GM12878 (cell line): ENCODE results near the gene CHD5. TPM values are rescaled to one million over a fixed set of nuclear protein-coding genes. Genes with fewer than 3 reads are reported as not detected.

Source experiments
- ATAC-seq: fragments of 200-7000 bp; cut with Tn5 transposase; 3 replicates; pipeline ENCODE4 v1.9.1; 2020; ENCODE audit warnings: mild to moderate bottlenecking, moderate library complexity
- BruUV-seq: library from RNA; stranded (reverse); fragments of 400-500 nt; replicated peaks from 2 replicates; lab custom pipeline; 2021; lab: Mats Ljungman, UMichigan
- CTCF ChIA-PET: fragments of 300-600 bp; sonication (Branson Sonifier 250); formaldehyde crosslinking; extraction: SDS; loops from one replicate; lab custom pipeline; 2021; ENCODE audit warnings: inconsistent platforms; lab: Yijun Ruan, JAX
- POLR2A ChIA-PET: fragments of 350-600 bp; formaldehyde crosslinking; extraction: SDS; loops from one replicate; lab custom pipeline; 2021; ENCODE audit warnings: inconsistent platforms; lab: Charles Lee
- RAD21 ChIA-PET: fragments of 300-600 bp; sonication (Branson Sonifier 250); formaldehyde crosslinking; loops from one replicate; lab custom pipeline; 2023; ENCODE audit warnings: antibody characterized with exemption; ENCODE audit not compliant: unreplicated experiment; lab: Charles Lee
- SMC1A ChIA-PET: fragments of 300-600 bp; sonication (Branson Sonifier 250); formaldehyde crosslinking; loops from one replicate; lab custom pipeline; 2023; ENCODE audit not compliant: unreplicated experiment, uncharacterized antibody; lab: Charles Lee
- DNase-seq: peaks from one replicate; pipeline ENCODE4 v3.0.0-alpha.2; 2011; ENCODE audit warnings: low read depth, low spot score
- FAIRE-seq: peaks from 3 replicates; lab custom pipeline; 2011; peaks lifted over from hg19 to GRCh38; lab: Jason Lieb, UNC
- H2AFZ ChIP-seq: 2 replicates; pipeline ENCODE4 v1.6.0; 2011; ENCODE audit warnings: low read depth, low read length, control low read depth; ENCODE audit not compliant: control insufficient read depth
- H3K27ac ChIP-seq: 2 replicates; pipeline ENCODE4 v1.5.1; 2011; ENCODE audit warnings: control low read depth; ENCODE audit not compliant: control insufficient read depth, insufficient read depth
- H3K27me3 ChIP-seq, 2 experiments: replicated peaks in 1 of 2; 2 replicates each; pipeline versions ENCODE4 v1.6.0 to v1.6.1; 2011; ENCODE audit warnings: low read length in 1 of 2; ENCODE audit not compliant: control insufficient read depth in 2 of 2, insufficient read depth in 2 of 2
- H3K36me3 ChIP-seq, 2 experiments: 2 replicates each; pipeline ENCODE4 v1.5.1; 2011; ENCODE audit warnings: low read length in 1 of 2; ENCODE audit not compliant: control insufficient read depth in 2 of 2, insufficient read depth in 2 of 2
- H3K4me1 ChIP-seq: 2 replicates; pipeline ENCODE4 v1.6.1; 2011; ENCODE audit warnings: mild to moderate bottlenecking, low read length, moderate library complexity, mixed read lengths; ENCODE audit not compliant: control insufficient read depth, insufficient read depth
- H3K4me2 ChIP-seq: 2 replicates; pipeline ENCODE4 v1.6.0; 2011; ENCODE audit warnings: control low read depth; ENCODE audit not compliant: control insufficient read depth, insufficient read depth
- H3K4me3 ChIP-seq: fragments of 200-600 bp; sonication (generic); 2 replicates; pipeline ENCODE4 v1.5.1; 2016
- H3K79me2 ChIP-seq: 2 replicates; pipeline ENCODE4 v1.6.0; 2011; ENCODE audit warnings: low read length; ENCODE audit not compliant: control insufficient read depth, insufficient read depth
- H3K9ac ChIP-seq: 2 replicates; pipeline ENCODE4 v1.8.0; 2011; ENCODE audit warnings: low read length, control low read depth, mixed read lengths; ENCODE audit not compliant: control insufficient read depth, insufficient read depth
- H3K9me3 ChIP-seq: replicated peaks from 3 replicates; pipeline ENCODE4 v1.5.1; 2011; ENCODE audit warnings: mild to moderate bottlenecking, low read length; ENCODE audit not compliant: control insufficient read depth, insufficient read depth
- H4K20me1 ChIP-seq: 2 replicates; pipeline ENCODE4 v1.6.0; 2011; ENCODE audit not compliant: control insufficient read depth, insufficient read depth
- ATF7 ChIP-seq: fragments of 450-650 bp; IDR thresholded peaks from 2 replicates; pipeline ENCODE4 v1.6.1; 2016; ENCODE audit warnings: low read depth, mild to moderate bottlenecking
- BACH1 ChIP-seq: fragments of 450-650 bp; IDR thresholded peaks from 2 replicates; pipeline ENCODE4 v1.6.1; 2017; ENCODE audit warnings: mild to moderate bottlenecking, borderline replicate concordance
- BCL11A ChIP-seq: IDR thresholded peaks from 2 replicates; pipeline ENCODE4 v1.6.1; 2011; ENCODE audit warnings: low read depth, low read length
- HDAC2 ChIP-seq: fragments of 200-600 bp; sonication (generic); IDR thresholded peaks from 2 replicates; pipeline ENCODE4 v1.6.1; 2017
- KDM1A ChIP-seq: fragments of 200-600 bp; sonication (generic); IDR thresholded peaks from 2 replicates; pipeline ENCODE4 v1.6.1; 2016; ENCODE audit warnings: borderline replicate concordance
- PAX5 ChIP-seq: IDR thresholded peaks from 2 replicates; pipeline ENCODE4 v1.6.1; 2011; ENCODE audit warnings: low read depth, low read length, borderline replicate concordance
- POLR2AphosphoS2 ChIP-seq: IDR thresholded peaks from 2 replicates; pipeline ENCODE4 v1.6.1; 2011; ENCODE audit warnings: low read depth, mild to moderate bottlenecking, low read length, improper control_type of control experiment, moderate library complexity
- POLR2AphosphoS5 ChIP-seq: IDR thresholded peaks from 2 replicates; pipeline ENCODE4 v1.6.1; 2011; ENCODE audit warnings: mild to moderate bottlenecking, low read length, inconsistent platforms
- RBBP5 ChIP-seq: fragments of 200-600 bp; sonication (generic); conservative IDR thresholded peaks from 2 replicates; pipeline ENCODE4 v1.6.1; 2016
- RCOR1 ChIP-seq: conservative IDR thresholded peaks from 2 replicates; pipeline ENCODE4 v1.6.1; 2012; ENCODE audit warnings: low read depth, low read length, improper control_type of control experiment
- SREBF2 ChIP-seq: IDR thresholded peaks from 2 replicates; pipeline ENCODE4 v1.6.1; 2012; ENCODE audit warnings: mild to moderate bottlenecking, low read length
- TCF3 ChIP-seq: IDR thresholded peaks from 2 replicates; pipeline ENCODE4 v1.6.1; 2012; ENCODE audit warnings: low read depth, mild to moderate bottlenecking, low read length, borderline replicate concordance; ENCODE audit not compliant: insufficient read depth
- YY1 ChIP-seq: IDR thresholded peaks from 2 replicates; pipeline ENCODE4 v1.6.1; 2011; ENCODE audit warnings: low read depth, mild to moderate bottlenecking, low read length
- WGBS: methylation state at CpG from one replicate; pipeline ENCODE4 v1.1.6; 2016; ENCODE audit warnings: low lambda C conversion rate; ENCODE audit not compliant: insufficient replicate concordance, insufficient coverage; ENCODE audit errors: missing lambda C conversion rate; 5-methylcytosine and 5-hydroxymethylcytosine counted together
- in situ Hi-C: fragments of 300-500 bp; cut with MboI; formaldehyde crosslinking; loops from 9 replicates; pipeline ENCODE4 v1.14.3; 2018; ENCODE audit warnings: mixed read lengths
- intact Hi-C: fragments of 100-400 bp; cut with micrococcal nuclease; formaldehyde crosslinking; loops from one replicate; pipeline ENCODE4 v1.14.2; 2022; ENCODE audit not compliant: unreplicated experiment
- polyA plus RNA-seq, 11 experiments: library from polyadenylated mRNA; depleted of rRNA in 4 of 11; unstranded in 6 of 11; stranded (reverse) in 5 of 11; fragments of >200 nt; fragmentation: Nextera tagmentation in 4 of 11; fragmentation: Illumina TruSeq in 1 of 11; extraction: Ambion mirVana in 4 of 11; extraction: Trizol in 1 of 11; gene quantifications; 1 replicate in 1 of 11; 2 replicates in 10 of 11; pipeline versions ENCODE4 v1.2.1 to v1.2.3, GENCODE V29; 2011 to 2016; ENCODE audit warnings: inconsistent platforms in 2 of 11, missing spikeins in 2 of 11, low read depth in 1 of 11
- total RNA-seq, 4 experiments: library from RNA; depleted of rRNA in 3 of 4; stranded (reverse); fragments of >200 nt in 3 of 4; fragmentation: Illumina TruSeq in 1 of 4; extraction: Trizol in 1 of 4; gene quantifications; 2 replicates each; pipeline versions ENCODE4 v1.2.1 to v1.2.3, GENCODE V29; 2013 to 2021
- TF ChIP-seq, protein P1 (sequence below): IDR thresholded peaks from 2 replicates; pipeline ENCODE4 v1.6.1; 2011; ENCODE audit warnings: mild to moderate bottlenecking, low read depth, low read length, moderate library complexity; ENCODE audit not compliant: insufficient replicate concordance
- TF ChIP-seq, protein P2 (sequence below): fragments of 450-650 bp; IDR thresholded peaks from 2 replicates; pipeline ENCODE4 v1.6.1; 2018; ENCODE audit warnings: mild to moderate bottlenecking, low read depth, moderate library complexity; ENCODE audit not compliant: partially characterized antibody
- TF ChIP-seq, protein P3 (sequence below): fragments of 450-650 bp; IDR thresholded peaks from 2 replicates; pipeline ENCODE4 v1.6.1; 2014; ENCODE audit warnings: mild to moderate bottlenecking
- TF ChIP-seq, protein P4 (sequence below): fragments of 450-650 bp; IDR thresholded peaks from 2 replicates; pipeline ENCODE4 v1.6.1; 2017; ENCODE audit warnings: low read depth, mild to moderate bottlenecking, moderate library complexity

CHD5 gene
- total and polyA plus RNA-seq, 10 of the 15 experiments (the other 5 are each of a cell fraction or from before 2014, with no cell fraction given), result 0.03 to 0.49 (median 0.13) TPM; not detected in 3

DNA sequence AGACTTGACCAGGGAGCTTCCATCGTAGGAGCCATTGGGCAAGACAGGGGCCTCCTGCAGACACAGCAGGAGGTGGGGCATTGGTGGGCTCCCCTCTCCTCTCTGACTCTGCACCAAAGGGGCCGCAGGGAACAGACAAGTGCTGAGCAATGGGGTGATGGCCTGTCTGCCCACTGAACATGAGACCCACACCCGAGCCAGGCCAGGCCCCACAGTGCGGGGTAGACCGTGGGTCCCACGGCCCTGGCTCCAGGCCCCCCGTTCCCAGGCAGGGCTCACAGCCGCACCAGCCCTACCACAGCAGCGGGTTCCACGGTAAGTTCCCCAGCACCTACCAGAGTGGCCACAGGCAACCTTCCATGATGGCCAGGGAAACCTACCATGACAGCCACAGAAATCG is 45.9 kb downstream of the CHD5 start:
- intact Hi-C loops (no loop called here), in situ Hi-C loops (no loop called here)
- no peaks in the 10 kb centered on the region; a peak in 1 of 4 replicates for H3K27me3 ChIP-seq
- SMC1A ChIA-PET, result no interaction called here
- no peaks in the 10 kb centered on the region for H3K36me3 ChIP-seq
- no peaks in the 10 kb centered on the region for H4K20me1 ChIP-seq
- H3K4me2 ChIP-seq, result no peak overlapping the region
- H3K27ac ChIP-seq, result no peak overlapping the region
- no peaks in the 10 kb centered on the region for H3K4me1 ChIP-seq
- H3K9ac ChIP-seq, result no peak overlapping the region
- ATAC-seq (no peak), FAIRE-seq (no peak), DNase-seq (no peak)
- POLR2A ChIA-PET, result no interaction called here
- H3K9me3 ChIP-seq, result no peaks in the 10 kb centered on the region; the same call in 2 of the 3 replicates
- RAD21 ChIA-PET, result no interaction called here
- 53% methylated on average over 11 of the region's 11 CpGs for WGBS
- no peaks in the 10 kb centered on the region for H3K79me2 ChIP-seq
- no peak overlapping the region for H2AFZ ChIP-seq
- BruUV-seq, result no TSS peak
- CTCF ChIA-PET, result no interaction called here
- no peak overlapping the region for H3K4me3 ChIP-seq
- no peak for TF ChIP-seq BCL11A
- TF ChIP-seq BACH1, result no peak
- TF ChIP-seq, protein P1, sequence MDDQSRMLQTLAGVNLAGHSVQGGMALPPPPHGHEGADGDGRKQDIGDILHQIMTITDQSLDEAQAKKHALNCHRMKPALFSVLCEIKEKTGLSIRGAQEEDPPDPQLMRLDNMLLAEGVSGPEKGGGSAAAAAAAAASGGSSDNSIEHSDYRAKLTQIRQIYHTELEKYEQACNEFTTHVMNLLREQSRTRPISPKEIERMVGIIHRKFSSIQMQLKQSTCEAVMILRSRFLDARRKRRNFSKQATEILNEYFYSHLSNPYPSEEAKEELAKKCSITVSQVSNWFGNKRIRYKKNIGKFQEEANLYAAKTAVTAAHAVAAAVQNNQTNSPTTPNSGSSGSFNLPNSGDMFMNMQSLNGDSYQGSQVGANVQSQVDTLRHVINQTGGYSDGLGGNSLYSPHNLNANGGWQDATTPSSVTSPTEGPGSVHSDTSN, result no peak
- no peak for TF ChIP-seq KDM1A
- TF ChIP-seq POLR2AphosphoS2, result no peak
- TF ChIP-seq, protein P2, sequence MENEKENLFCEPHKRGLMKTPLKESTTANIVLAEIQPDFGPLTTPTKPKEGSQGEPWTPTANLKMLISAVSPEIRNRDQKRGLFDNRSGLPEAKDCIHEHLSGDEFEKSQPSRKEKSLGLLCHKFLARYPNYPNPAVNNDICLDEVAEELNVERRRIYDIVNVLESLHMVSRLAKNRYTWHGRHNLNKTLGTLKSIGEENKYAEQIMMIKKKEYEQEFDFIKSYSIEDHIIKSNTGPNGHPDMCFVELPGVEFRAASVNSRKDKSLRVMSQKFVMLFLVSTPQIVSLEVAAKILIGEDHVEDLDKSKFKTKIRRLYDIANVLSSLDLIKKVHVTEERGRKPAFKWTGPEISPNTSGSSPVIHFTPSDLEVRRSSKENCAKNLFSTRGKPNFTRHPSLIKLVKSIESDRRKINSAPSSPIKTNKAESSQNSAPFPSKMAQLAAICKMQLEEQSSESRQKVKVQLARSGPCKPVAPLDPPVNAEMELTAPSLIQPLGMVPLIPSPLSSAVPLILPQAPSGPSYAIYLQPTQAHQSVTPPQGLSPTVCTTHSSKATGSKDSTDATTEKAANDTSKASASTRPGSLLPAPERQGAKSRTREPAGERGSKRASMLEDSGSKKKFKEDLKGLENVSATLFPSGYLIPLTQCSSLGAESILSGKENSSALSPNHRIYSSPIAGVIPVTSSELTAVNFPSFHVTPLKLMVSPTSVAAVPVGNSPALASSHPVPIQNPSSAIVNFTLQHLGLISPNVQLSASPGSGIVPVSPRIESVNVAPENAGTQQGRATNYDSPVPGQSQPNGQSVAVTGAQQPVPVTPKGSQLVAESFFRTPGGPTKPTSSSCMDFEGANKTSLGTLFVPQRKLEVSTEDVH, result no peak
- no peak for TF ChIP-seq HDAC2
- no peak for TF ChIP-seq ATF7
- TF ChIP-seq PAX5, result no peak
- TF ChIP-seq YY1, result no peak
- TF ChIP-seq, protein P3, sequence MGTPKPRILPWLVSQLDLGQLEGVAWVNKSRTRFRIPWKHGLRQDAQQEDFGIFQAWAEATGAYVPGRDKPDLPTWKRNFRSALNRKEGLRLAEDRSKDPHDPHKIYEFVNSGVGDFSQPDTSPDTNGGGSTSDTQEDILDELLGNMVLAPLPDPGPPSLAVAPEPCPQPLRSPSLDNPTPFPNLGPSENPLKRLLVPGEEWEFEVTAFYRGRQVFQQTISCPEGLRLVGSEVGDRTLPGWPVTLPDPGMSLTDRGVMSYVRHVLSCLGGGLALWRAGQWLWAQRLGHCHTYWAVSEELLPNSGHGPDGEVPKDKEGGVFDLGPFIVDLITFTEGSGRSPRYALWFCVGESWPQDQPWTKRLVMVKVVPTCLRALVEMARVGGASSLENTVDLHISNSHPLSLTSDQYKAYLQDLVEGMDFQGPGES, result no peak
- TF ChIP-seq, protein P4, sequence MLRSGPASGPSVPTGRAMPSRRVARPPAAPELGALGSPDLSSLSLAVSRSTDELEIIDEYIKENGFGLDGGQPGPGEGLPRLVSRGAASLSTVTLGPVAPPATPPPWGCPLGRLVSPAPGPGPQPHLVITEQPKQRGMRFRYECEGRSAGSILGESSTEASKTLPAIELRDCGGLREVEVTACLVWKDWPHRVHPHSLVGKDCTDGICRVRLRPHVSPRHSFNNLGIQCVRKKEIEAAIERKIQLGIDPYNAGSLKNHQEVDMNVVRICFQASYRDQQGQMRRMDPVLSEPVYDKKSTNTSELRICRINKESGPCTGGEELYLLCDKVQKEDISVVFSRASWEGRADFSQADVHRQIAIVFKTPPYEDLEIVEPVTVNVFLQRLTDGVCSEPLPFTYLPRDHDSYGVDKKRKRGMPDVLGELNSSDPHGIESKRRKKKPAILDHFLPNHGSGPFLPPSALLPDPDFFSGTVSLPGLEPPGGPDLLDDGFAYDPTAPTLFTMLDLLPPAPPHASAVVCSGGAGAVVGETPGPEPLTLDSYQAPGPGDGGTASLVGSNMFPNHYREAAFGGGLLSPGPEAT, result no peak
- no peak for TF ChIP-seq RBBP5
- no peak for TF ChIP-seq RCOR1
- no peak for TF ChIP-seq TCF3
- no peak for TF ChIP-seq POLR2AphosphoS5
- TF ChIP-seq SREBF2, result no peak
